GM12878 (cell line): ENCODE results near the gene DARS1. TPM values are rescaled to one million over a fixed set of nuclear protein-coding genes. Genes with fewer than 3 reads are reported as not detected.

ENCODE experiments used
- ATAC-seq: fragments of 200-7000 bp; cut with Tn5 transposase; 3 replicates; pipeline ENCODE4 v1.9.1; 2020; ENCODE audit warnings: mild to moderate bottlenecking, moderate library complexity
- BruUV-seq: library from RNA; stranded (reverse); fragments of 400-500 nt; replicated peaks from 2 replicates; lab custom pipeline; 2021; lab: Mats Ljungman, UMichigan
- CTCF ChIA-PET: fragments of 300-600 bp; sonication (Branson Sonifier 250); formaldehyde crosslinking; extraction: SDS; loops from one replicate; lab custom pipeline; 2021; ENCODE audit warnings: inconsistent platforms; lab: Yijun Ruan, JAX
- POLR2A ChIA-PET: fragments of 350-600 bp; formaldehyde crosslinking; extraction: SDS; loops from one replicate; lab custom pipeline; 2021; ENCODE audit warnings: inconsistent platforms; lab: Charles Lee
- RAD21 ChIA-PET: fragments of 300-600 bp; sonication (Branson Sonifier 250); formaldehyde crosslinking; loops from one replicate; lab custom pipeline; 2023; ENCODE audit warnings: antibody characterized with exemption; ENCODE audit not compliant: unreplicated experiment; lab: Charles Lee
- SMC1A ChIA-PET: fragments of 300-600 bp; sonication (Branson Sonifier 250); formaldehyde crosslinking; loops from one replicate; lab custom pipeline; 2023; ENCODE audit not compliant: unreplicated experiment, uncharacterized antibody; lab: Charles Lee
- DNase-seq: peaks from one replicate; pipeline ENCODE4 v3.0.0-alpha.2; 2011; ENCODE audit warnings: low read depth, low spot score
- FAIRE-seq: peaks from 3 replicates; lab custom pipeline; 2011; peaks lifted over from hg19 to GRCh38; lab: Jason Lieb, UNC
- H2AFZ ChIP-seq: 2 replicates; pipeline ENCODE4 v1.6.0; 2011; ENCODE audit warnings: low read depth, low read length, control low read depth; ENCODE audit not compliant: control insufficient read depth
- H3K27ac ChIP-seq: 2 replicates; pipeline ENCODE4 v1.5.1; 2011; ENCODE audit warnings: control low read depth; ENCODE audit not compliant: control insufficient read depth, insufficient read depth
- H3K27me3 ChIP-seq, 2 experiments: replicated peaks in 1 of 2; 2 replicates each; pipeline versions ENCODE4 v1.6.0 to v1.6.1; 2011; ENCODE audit warnings: low read length in 1 of 2; ENCODE audit not compliant: control insufficient read depth in 2 of 2, insufficient read depth in 2 of 2
- H3K36me3 ChIP-seq, 2 experiments: 2 replicates each; pipeline ENCODE4 v1.5.1; 2011; ENCODE audit warnings: low read length in 1 of 2; ENCODE audit not compliant: control insufficient read depth in 2 of 2, insufficient read depth in 2 of 2
- H3K4me1 ChIP-seq: 2 replicates; pipeline ENCODE4 v1.6.1; 2011; ENCODE audit warnings: mild to moderate bottlenecking, low read length, moderate library complexity, mixed read lengths; ENCODE audit not compliant: control insufficient read depth, insufficient read depth
- H3K4me2 ChIP-seq: 2 replicates; pipeline ENCODE4 v1.6.0; 2011; ENCODE audit warnings: control low read depth; ENCODE audit not compliant: control insufficient read depth, insufficient read depth
- H3K4me3 ChIP-seq: fragments of 200-600 bp; sonication (generic); 2 replicates; pipeline ENCODE4 v1.5.1; 2016
- H3K79me2 ChIP-seq: 2 replicates; pipeline ENCODE4 v1.6.0; 2011; ENCODE audit warnings: low read length; ENCODE audit not compliant: control insufficient read depth, insufficient read depth
- H3K9ac ChIP-seq: 2 replicates; pipeline ENCODE4 v1.8.0; 2011; ENCODE audit warnings: low read length, control low read depth, mixed read lengths; ENCODE audit not compliant: control insufficient read depth, insufficient read depth
- H3K9me3 ChIP-seq: replicated peaks from 3 replicates; pipeline ENCODE4 v1.5.1; 2011; ENCODE audit warnings: mild to moderate bottlenecking, low read length; ENCODE audit not compliant: control insufficient read depth, insufficient read depth
- H4K20me1 ChIP-seq: 2 replicates; pipeline ENCODE4 v1.6.0; 2011; ENCODE audit not compliant: control insufficient read depth, insufficient read depth
- ATF7 ChIP-seq: fragments of 450-650 bp; IDR thresholded peaks from 2 replicates; pipeline ENCODE4 v1.6.1; 2016; ENCODE audit warnings: low read depth, mild to moderate bottlenecking
- BHLHE40 ChIP-seq, 2 experiments: fragments of 450-650 bp in 1 of 2; IDR thresholded peaks; 2 replicates each; pipeline ENCODE4 v1.6.1; 2011 to 2017; ENCODE audit warnings: low read depth in 2 of 2, borderline replicate concordance in 1 of 2, improper control_type of control experiment in 1 of 2, low read length in 1 of 2, mild to moderate bottlenecking in 1 of 2
- DPF2 ChIP-seq: fragments of 450-650 bp; IDR thresholded peaks from 2 replicates; pipeline ENCODE4 v1.6.1; 2017; ENCODE audit warnings: mild to moderate bottlenecking
- FOXM1 ChIP-seq: IDR thresholded peaks from 2 replicates; pipeline ENCODE4 v1.6.1; 2012; ENCODE audit warnings: low read depth, mild to moderate bottlenecking, inconsistent platforms, low read length, moderate library complexity
- GABPA ChIP-seq: IDR thresholded peaks from 2 replicates; pipeline ENCODE4 v1.6.1; 2014; ENCODE audit warnings: antibody characterized with exemption, low read depth, mild to moderate bottlenecking, inconsistent platforms
- IKZF2 ChIP-seq, 2 experiments: fragments of 450-650 bp; IDR thresholded peaks; 2 replicates each; pipeline ENCODE4 v1.6.1; 2017; ENCODE audit warnings: mild to moderate bottlenecking in 2 of 2, moderate library complexity in 2 of 2
- KDM1A ChIP-seq: fragments of 200-600 bp; sonication (generic); IDR thresholded peaks from 2 replicates; pipeline ENCODE4 v1.6.1; 2016; ENCODE audit warnings: borderline replicate concordance
- MEF2A ChIP-seq: IDR thresholded peaks from 2 replicates; pipeline ENCODE4 v1.6.1; 2011; ENCODE audit warnings: low read depth, mild to moderate bottlenecking, low read length, moderate library complexity; ENCODE audit not compliant: insufficient read depth
- NFXL1 ChIP-seq: fragments of 450-650 bp; IDR thresholded peaks from 2 replicates; pipeline ENCODE4 v1.6.1; 2017; ENCODE audit warnings: antibody characterized with exemption, mild to moderate bottlenecking, borderline replicate concordance
- NR2F1 ChIP-seq: fragments of 450-650 bp; conservative IDR thresholded peaks from 2 replicates; pipeline ENCODE4 v1.6.1; 2017; ENCODE audit warnings: mild to moderate bottlenecking
- PAX5 ChIP-seq: IDR thresholded peaks from 2 replicates; pipeline ENCODE4 v1.6.1; 2011; ENCODE audit warnings: low read depth, low read length, borderline replicate concordance
- RELA ChIP-seq: fragments of 450-650 bp; IDR thresholded peaks from 2 replicates; pipeline ENCODE4 v1.8.0; 2014; ENCODE audit warnings: borderline replicate concordance; ENCODE audit not compliant: partially characterized antibody
- RUNX3 ChIP-seq: IDR thresholded peaks from 2 replicates; pipeline ENCODE4 v1.6.1; 2012; ENCODE audit warnings: low read length, inconsistent platforms
- SIN3A ChIP-seq: IDR thresholded peaks from 2 replicates; pipeline ENCODE4 v1.6.1; 2012; ENCODE audit warnings: low read depth, low read length, improper control_type of control experiment
- TAF1 ChIP-seq: IDR thresholded peaks from 2 replicates; pipeline ENCODE4 v1.6.1; 2011; ENCODE audit warnings: mild to moderate bottlenecking, low read depth, low read length, borderline replicate concordance
- YBX1 ChIP-seq: fragments of 450-650 bp; IDR thresholded peaks from 2 replicates; pipeline ENCODE4 v1.6.1; 2016; ENCODE audit warnings: antibody characterized with exemption
- ZNF24 ChIP-seq: fragments of 450-650 bp; IDR thresholded peaks from 2 replicates; pipeline ENCODE4 v1.6.1; 2017; ENCODE audit warnings: antibody characterized with exemption, mild to moderate bottlenecking
- WGBS: methylation state at CpG from one replicate; pipeline ENCODE4 v1.1.6; 2016; ENCODE audit warnings: low lambda C conversion rate; ENCODE audit not compliant: insufficient replicate concordance, insufficient coverage; ENCODE audit errors: missing lambda C conversion rate; 5-methylcytosine and 5-hydroxymethylcytosine counted together
- in situ Hi-C: fragments of 300-500 bp; cut with MboI; formaldehyde crosslinking; loops from 9 replicates; pipeline ENCODE4 v1.14.3; 2018; ENCODE audit warnings: mixed read lengths
- intact Hi-C: fragments of 100-400 bp; cut with micrococcal nuclease; formaldehyde crosslinking; loops from one replicate; pipeline ENCODE4 v1.14.2; 2022; ENCODE audit not compliant: unreplicated experiment
- polyA plus RNA-seq, 11 experiments: library from polyadenylated mRNA; depleted of rRNA in 4 of 11; unstranded in 6 of 11; stranded (reverse) in 5 of 11; fragments of >200 nt; fragmentation: Nextera tagmentation in 4 of 11; fragmentation: Illumina TruSeq in 1 of 11; extraction: Ambion mirVana in 4 of 11; extraction: Trizol in 1 of 11; gene quantifications; 1 replicate in 1 of 11; 2 replicates in 10 of 11; pipeline versions ENCODE4 v1.2.1 to v1.2.3, GENCODE V29; 2011 to 2016; ENCODE audit warnings: inconsistent platforms in 2 of 11, missing spikeins in 2 of 11, low read depth in 1 of 11
- total RNA-seq, 4 experiments: library from RNA; depleted of rRNA in 3 of 4; stranded (reverse); fragments of >200 nt in 3 of 4; fragmentation: Illumina TruSeq in 1 of 4; extraction: Trizol in 1 of 4; gene quantifications; 2 replicates each; pipeline versions ENCODE4 v1.2.1 to v1.2.3, GENCODE V29; 2013 to 2021
- TF ChIP-seq, protein P1 (sequence below): fragments of 450-650 bp; IDR thresholded peaks from 2 replicates; pipeline ENCODE4 v1.6.1; 2014; ENCODE audit warnings: mild to moderate bottlenecking
- TF ChIP-seq, protein P2 (sequence below): IDR thresholded peaks from 2 replicates; pipeline ENCODE4 v1.6.1; 2012; ENCODE audit warnings: low read depth, low read length, improper control_type of control experiment
- TF ChIP-seq, protein P3 (sequence below): IDR thresholded peaks from 2 replicates; pipeline ENCODE4 v1.6.1; 2011; ENCODE audit warnings: borderline replicate concordance, low read depth, mild to moderate bottlenecking, moderate library complexity, mixed read lengths, low read length; ENCODE audit not compliant: insufficient read depth; ENCODE audit errors: extremely low read length

Gene DARS1
- total and polyA plus RNA-seq, 10 of the 15 experiments (the other 5 are each of a cell fraction or from before 2014, with no cell fraction given) = 91.0 to 387 (median 137) TPM

DNA sequence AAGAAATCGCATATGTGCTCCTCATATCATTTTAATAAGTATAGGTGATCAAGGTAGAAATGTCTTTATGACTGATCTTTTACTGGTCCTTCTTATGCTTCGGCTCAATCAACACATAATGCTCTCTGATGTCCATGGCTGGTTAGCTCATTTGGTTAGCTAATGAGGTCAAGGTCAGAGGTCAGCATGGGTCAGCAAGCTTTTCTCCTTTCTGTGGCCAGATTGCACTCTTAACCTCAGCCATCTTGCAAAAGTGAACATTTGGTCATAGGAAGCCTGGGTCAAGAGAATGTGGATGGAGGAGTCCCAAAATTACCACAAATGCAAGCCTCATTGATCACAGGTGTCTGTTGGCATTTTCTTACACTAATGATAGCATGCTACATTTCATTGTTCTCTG lies 35.4 kb upstream of the DARS1 start:
- ATAC-seq = peak; percentile 32
- intact Hi-C loops = no loop called here
- CTCF ChIA-PET = interaction anchor here (1.0 to 2.6 kb wide), 11 partner anchors 11 to 103 kb away, joined by 3 to 8 read pairs (median 4); no protein-coding TSS in a partner anchor
- Histone ChIP-seq H2AFZ (no peak overlapping the region), H3K27ac (no peak overlapping the region), H3K36me3 (no peaks in the 10 kb centered on the region), H3K27me3 (no peaks in the 10 kb centered on the region), H3K4me3 (no peak overlapping the region), H3K4me1 (peaks cover 8% of the 10 kb centered on the region), H3K79me2 (no peaks in the 10 kb centered on the region), H3K4me2 (no peak overlapping the region), H3K9ac (no peak overlapping the region), H4K20me1 (no peaks in the 10 kb centered on the region), H3K9me3 (no peaks in the 10 kb centered on the region)
- FAIRE-seq = no peak
- SMC1A ChIA-PET = interaction anchor here (0.6 to 25.6 kb wide), 14 partner anchors 8 to 1751 kb away, joined by 3 to 961 read pairs (median 6); partner anchors contain the start of gene DARS1
- RAD21 ChIA-PET = interaction anchor here (1.1 to 10.0 kb wide), 8 partner anchors 23 to 192 kb away, joined by 3 to 182 read pairs (median 9); no protein-coding TSS in a partner anchor
- WGBS = 74% methylated on average over 2 of the region's 2 CpGs
- BruUV-seq = no TSS peak
- no peak for DNase-seq
- POLR2A ChIA-PET = interaction anchor here (0.7 to 2.9 kb wide), 9 partner anchors 12 to 364 kb away, joined by 3 to 16 read pairs (median 6); no protein-coding TSS in a partner anchor
- in situ Hi-C loops = no loop called here
- TF ChIP-seq IKZF2 (IDR thresholded peaks at IDR 0.05) (no peak; a peak in 1 of 4 replicates), NR2F1 (peak; percentile 100), GABPA (no peak), YBX1 (no peak), FOXM1 (no peak), KDM1A (no peak), BHLHE40 (IDR thresholded peaks at IDR 0.05; ENCODE audit: borderline replicate concordance in 1 of 2, low read depth in 2 of 2, low read length in 1 of 2) (peak in 1 of 2 experiments; percentile 20; a peak in 1 of 4 replicates), DPF2 (0 out of 2 replicates have a peak, but pooled peaks have one; percentile 29), MEF2A (no peak), ZNF24 (no peak), RUNX3 (peak; percentile 46), RELA (no peak), TAF1 (no peak), NFXL1 (no peak), ATF7 (peak; percentile 40; the same call in 1 of the 2 replicates), SIN3A (no peak), PAX5 (peak; percentile 31; the same call in 1 of the 2 replicates)
- TF ChIP-seq, protein P1, sequence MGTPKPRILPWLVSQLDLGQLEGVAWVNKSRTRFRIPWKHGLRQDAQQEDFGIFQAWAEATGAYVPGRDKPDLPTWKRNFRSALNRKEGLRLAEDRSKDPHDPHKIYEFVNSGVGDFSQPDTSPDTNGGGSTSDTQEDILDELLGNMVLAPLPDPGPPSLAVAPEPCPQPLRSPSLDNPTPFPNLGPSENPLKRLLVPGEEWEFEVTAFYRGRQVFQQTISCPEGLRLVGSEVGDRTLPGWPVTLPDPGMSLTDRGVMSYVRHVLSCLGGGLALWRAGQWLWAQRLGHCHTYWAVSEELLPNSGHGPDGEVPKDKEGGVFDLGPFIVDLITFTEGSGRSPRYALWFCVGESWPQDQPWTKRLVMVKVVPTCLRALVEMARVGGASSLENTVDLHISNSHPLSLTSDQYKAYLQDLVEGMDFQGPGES = no peak
- TF ChIP-seq, protein P2, sequence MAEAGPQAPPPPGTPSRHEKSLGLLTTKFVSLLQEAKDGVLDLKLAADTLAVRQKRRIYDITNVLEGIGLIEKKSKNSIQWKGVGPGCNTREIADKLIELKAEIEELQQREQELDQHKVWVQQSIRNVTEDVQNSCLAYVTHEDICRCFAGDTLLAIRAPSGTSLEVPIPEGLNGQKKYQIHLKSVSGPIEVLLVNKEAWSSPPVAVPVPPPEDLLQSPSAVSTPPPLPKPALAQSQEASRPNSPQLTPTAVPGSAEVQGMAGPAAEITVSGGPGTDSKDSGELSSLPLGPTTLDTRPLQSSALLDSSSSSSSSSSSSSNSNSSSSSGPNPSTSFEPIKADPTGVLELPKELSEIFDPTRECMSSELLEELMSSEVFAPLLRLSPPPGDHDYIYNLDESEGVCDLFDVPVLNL = no peak
- TF ChIP-seq, protein P3, sequence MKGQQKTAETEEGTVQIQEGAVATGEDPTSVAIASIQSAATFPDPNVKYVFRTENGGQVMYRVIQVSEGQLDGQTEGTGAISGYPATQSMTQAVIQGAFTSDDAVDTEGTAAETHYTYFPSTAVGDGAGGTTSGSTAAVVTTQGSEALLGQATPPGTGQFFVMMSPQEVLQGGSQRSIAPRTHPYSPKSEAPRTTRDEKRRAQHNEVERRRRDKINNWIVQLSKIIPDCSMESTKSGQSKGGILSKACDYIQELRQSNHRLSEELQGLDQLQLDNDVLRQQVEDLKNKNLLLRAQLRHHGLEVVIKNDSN = no peak
